Sigmoid colon (tissue), 7 donors: ENCODE data around the gene BPI. TPM values are rescaled to one million over a fixed set of nuclear protein-coding genes. Genes with fewer than 3 reads are reported as not detected.

ENCODE experiments used
- DNase-seq: peaks from one replicate; pipeline ENCODE4 v3.0.0-alpha.2; 2019
- H3K27ac ChIP-seq, 4 donors: fragments of 200-600 bp; sonication (generic); one replicate each; pipeline ENCODE4 v1.5.1; 2016 to 2019; ENCODE audit warnings: mild to moderate bottlenecking in 1 of 4
- H3K27me3 ChIP-seq, 3 donors: fragments of 200-600 bp; sonication (generic); one replicate each; pipeline ENCODE4 v1.5.1; 2019; ENCODE audit warnings: mild to moderate bottlenecking in 1 of 3
- H3K36me3 ChIP-seq, 4 donors: fragments of 200-600 bp; sonication (generic); one replicate each; pipeline ENCODE4 v1.5.1; 2016 to 2019
- H3K4me1 ChIP-seq, 4 donors: fragments of 200-600 bp; sonication (generic); one replicate each; pipeline ENCODE4 v1.5.1; 2017 to 2019
- H3K4me3 ChIP-seq, 4 donors: fragments of 200-600 bp; sonication (generic); one replicate each; pipeline ENCODE4 v1.5.1; 2017 to 2019; ENCODE audit warnings: mild to moderate bottlenecking in 2 of 4, moderate library complexity in 1 of 4
- H3K9me3 ChIP-seq, 4 donors: fragments of 200-600 bp in 3 of 4; sonication (generic) in 3 of 4; one replicate each; pipeline versions ENCODE4 v1.5.1 to v1.6.1; 2013 to 2019
- CTCF ChIP-seq, 4 experiments: fragments of 450-650 bp in 3 of 4; fragments of 200-600 bp in 1 of 4; IDR thresholded peaks; one replicate each; pipeline ENCODE4 v1.5.1; 2016 to 2019; ENCODE audit warnings: antibody characterized with exemption in 4 of 4, mild to moderate bottlenecking in 3 of 4, moderate library complexity in 2 of 4
- EP300 ChIP-seq, 4 donors: sonication (generic); formaldehyde crosslinking; IDR thresholded peaks; one replicate each; pipeline ENCODE4 v1.6.1; 2017; ENCODE audit warnings: antibody characterized with exemption in 4 of 4
- POLR2A ChIP-seq, 2 donors: fragments of 450-650 bp; IDR thresholded peaks; one replicate each; pipeline ENCODE4 v1.6.1; 2016; ENCODE audit warnings: antibody characterized with exemption in 2 of 2, mild to moderate bottlenecking in 2 of 2, moderate library complexity in 2 of 2
- POLR2AphosphoS5 ChIP-seq, 4 donors: sonication (generic); formaldehyde crosslinking; IDR thresholded peaks; one replicate each; pipeline ENCODE4 v1.6.1; 2017; ENCODE audit warnings: antibody characterized with exemption in 4 of 4
- WGBS, 2 donors: extraction: QIAGEN DNeasy Blood & Tissue Kit; methylation state at CpG; one replicate each; pipeline ENCODE4 v1.1.7; 2013; 5-methylcytosine and 5-hydroxymethylcytosine counted together
- intact Hi-C: fragments of 100-400 bp; cut with DNase I; formaldehyde crosslinking; loops from one replicate; pipeline ENCODE4 v1.15.1; 2023
- polyA plus RNA-seq, 3 donors: library from polyadenylated mRNA; stranded (reverse); fragments of 200-250 nt; gene quantifications; one replicate each; pipeline ENCODE4 v1.2.3, GENCODE V29; 2013
- total RNA-seq, 4 donors: library from RNA; depleted of rRNA; stranded (reverse); fragments of >200 nt; gene quantifications; one replicate each; pipeline ENCODE4 v1.1.0, GENCODE V29; 2016
- donor health status: healthy with polysubstance abuse.
- donor health status: Bipolar disorder and iron deficiency.
- donor health status: healthy.

Gene BPI
- total and polyA plus RNA-seq, 7 donors = 0.09 to 0.99 TPM; not detected in 5

DNA sequence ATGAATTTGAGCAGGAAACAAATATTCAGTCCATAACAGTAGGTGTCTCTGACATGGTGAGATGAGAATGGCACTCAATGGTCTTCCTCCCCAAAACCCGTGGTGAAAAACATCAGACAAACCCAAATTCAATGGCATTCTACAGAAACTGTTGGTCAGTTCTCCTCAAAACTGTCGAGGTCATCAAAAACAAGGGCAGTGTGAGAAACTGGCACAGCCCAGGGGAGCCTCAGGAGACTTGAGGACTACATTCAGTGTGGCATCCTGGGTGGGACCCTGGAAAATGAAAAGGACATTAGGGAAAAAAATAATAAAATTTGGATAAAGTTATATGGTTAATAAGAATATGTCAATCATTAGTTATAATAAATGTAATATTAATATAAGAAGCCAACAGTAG is 82.9 kb downstream of the BPI start:
- Histone ChIP-seq H3K27ac (no peak overlapping the region), H3K9me3 (no peaks in the 10 kb centered on the region), H3K4me3 (no peak overlapping the region), H3K4me1 (no peaks in the 10 kb centered on the region), H3K27me3 (no peaks in the 10 kb centered on the region), H3K36me3 (no peaks in the 10 kb centered on the region)
- intact Hi-C loops = no loop called here
- 70 to 71% methylated on average over 2 of the region's 2 CpGs for WGBS, 2 donors
- TF ChIP-seq CTCF (IDR thresholded peaks at IDR 0.05) (no peak), POLR2A (IDR thresholded peaks at IDR 0.05) (no peak), POLR2AphosphoS5 (IDR thresholded peaks at IDR 0.05) (no peak), EP300 (IDR thresholded peaks at IDR 0.05) (no peak)
- no peak for DNase-seq

Other genes starting within 250 kb of the BPI start
- 100 to 1,000 TPM in 2 of 4 donors, 10 to 100 TPM in 2; 14.8 to 104 (median 60.7) TPM for gene TGM2, start 138.9 kb upstream of the BPI start, total RNA-seq
- 10 to 100 TPM in 1 of 3 donors, 1 to 10 TPM in 2; 6.5 to 71.1 (median 7.2) TPM for gene TGM2, start 138.9 kb upstream of the BPI start, polyA plus RNA-seq
- 10 to 100 TPM in 3 of 4 donors, 1 to 10 TPM in 1; 9.2 to 39.1 (median 17.1) TPM for gene KIAA1755, start 43.4 kb upstream of the BPI start, total RNA-seq
- gene KIAA1755, start 43.4 kb upstream of the BPI start, polyA plus RNA-seq = 1 to 10 TPM in 2 of 3 donors, not detected in 1; 1.2 to 6.4 TPM
- gene LBP, start 42.3 kb downstream of the BPI start, total RNA-seq = under 1 TPM in 1 of 4 donors, not detected in 3; 0.49 TPM
- gene LBP, start 42.3 kb downstream of the BPI start, polyA plus RNA-seq = 1 to 10 TPM in 1 of 3 donors, not detected in 2; 1.9 TPM
- gene SNHG17, start 131.2 kb downstream of the BPI start, total RNA-seq = 10 to 100 TPM; 11.8 to 20.8 (median 15.6) TPM
- gene SNHG17, start 131.2 kb downstream of the BPI start, polyA plus RNA-seq = 10 to 100 TPM in 2 of 3 donors, 1 to 10 TPM in 1; 9.0 to 35.6 (median 21.5) TPM
- gene RALGAPB, start 168.7 kb downstream of the BPI start, total RNA-seq = 10 to 100 TPM; 29.3 to 37.9 (median 31.5) TPM
- 10 to 100 TPM in 1 of 3 donors, 1 to 10 TPM in 2; 7.2 to 14.7 (median 7.9) TPM for gene RALGAPB, start 168.7 kb downstream of the BPI start, polyA plus RNA-seq